Measurements from ENCODE around the gene TAS2R3. TPM values are rescaled to one million over a fixed set of nuclear protein-coding genes. Genes with fewer than 3 reads are reported as not detected.
"Not testable (repeated sequence)": the region's sequence is repeated elsewhere in the genome, so short reads cannot be mapped to it uniquely, and the experiment has no call there.

TAS2R3 gene
- total RNA-seq, 1 experiment from 2014 or later, result 0.87 TPM

- peak; percentile 75 for DNase-seq (ENCODE audit: low read depth, low spot score)
- in situ Hi-C loops (cut with HindIII; ENCODE audit: low pct_unique_long_range_greater_than_20kb, low sequenced_read_pairs), result no loop called here
Observed at GRCh38 chr7:141754939-141755338, 9.0 kb upstream of the TAS2R3 start.

- in situ Hi-C loops (cut with HindIII; ENCODE audit: low pct_unique_long_range_greater_than_20kb, low sequenced_read_pairs); DNase-seq (ENCODE audit: low read depth, low spot score): not testable (repeated sequence)
Observed at GRCh38 chr7:141770083-141770583, 6.2 kb downstream of the TAS2R3 start.

- no peak for DNase-seq (ENCODE audit: low read depth, low spot score)
- in situ Hi-C loops (cut with HindIII; ENCODE audit: low pct_unique_long_range_greater_than_20kb, low sequenced_read_pairs), result no loop called here
Observed at GRCh38 chr7:141776374-141776773, 12.5 kb downstream of the TAS2R3 start, which contains the start of gene TAS2R4. Gene TAS2R4, plus strand, starts transcription at chr7:141776674. Its CDS starts 1,815 bp downstream, at chr7:141778489.

GRCh38 chr7:141785706-141786552 is 22.0 kb downstream of the TAS2R3 start:
- in situ Hi-C loops (cut with HindIII; ENCODE audit: low pct_unique_long_range_greater_than_20kb, low sequenced_read_pairs), result no loop called here

GRCh38 chr7:141788296-141788695 is 24.4 kb downstream of the TAS2R3 start:
- DNase-seq (ENCODE audit: low read depth, low spot score), result no peak
- in situ Hi-C loops (cut with HindIII; ENCODE audit: low pct_unique_long_range_greater_than_20kb, low sequenced_read_pairs), result no loop called here

More at GRCh38 chr7:141785706-141786552, 22.0 kb downstream of the TAS2R3 start:
- peak; percentile 82 for DNase-seq (ENCODE audit: low read depth, low spot score)

GRCh38 chr7:141789917-141790316 is 26.0 kb downstream of the TAS2R3 start, which contains the start of gene TAS2R5:
Gene TAS2R5, plus strand, starts transcription at chr7:141790217. Its CDS starts 145 bp downstream, at chr7:141790362.
- in situ Hi-C loops (cut with HindIII; ENCODE audit: low pct_unique_long_range_greater_than_20kb, low sequenced_read_pairs), result no loop called here
- no peak for DNase-seq (ENCODE audit: low read depth, low spot score)

GRCh38 chr7:141792526-141792925 is 28.6 kb downstream of the TAS2R3 start:
- in situ Hi-C loops (cut with HindIII; ENCODE audit: low pct_unique_long_range_greater_than_20kb, low sequenced_read_pairs), result no loop called here
- DNase-seq (ENCODE audit: low read depth, low spot score), result peak; percentile 42

Small RNA genes lying within 50 kb of the gene (small RNA-seq; reads per million reads assigned to genes)
- gene RNU1-82P, result 0 reads per million in 2 experiments

Other genes with a start within 250 kb of the TAS2R3 start
- gene AGK, start 212.7 kb upstream of the TAS2R3 start, total RNA-seq (2014; rRNA removed; shearing (Covaris generic)), result 67.1 and 67.2 TPM in 2 replicates
- gene DENND11, start 61.9 kb upstream of the TAS2R3 start, total RNA-seq (2014; rRNA removed; shearing (Covaris generic)), result 15.2 and 16.6 TPM in 2 replicates
- not detected in 2 replicates for gene WEE2, start 55.7 kb upstream of the TAS2R3 start, total RNA-seq (2014; rRNA removed; shearing (Covaris generic))
- 332 and 364 TPM in 2 replicates for gene SSBP1, start 25.7 kb upstream of the TAS2R3 start, total RNA-seq (2014; rRNA removed; shearing (Covaris generic))
- 0.08 and 0.32 TPM in 2 replicates for gene TAS2R4, start 12.6 kb downstream of the TAS2R3 start, total RNA-seq (2014; rRNA removed; shearing (Covaris generic))
- 0.26 and 0.51 TPM in 2 replicates for gene TAS2R5, start 26.1 kb downstream of the TAS2R3 start, total RNA-seq (2014; rRNA removed; shearing (Covaris generic))
- 0.13 TPM in 1 of 2 replicates, not detected in the other for gene PRSS37, start 77.4 kb downstream of the TAS2R3 start, total RNA-seq (2014; rRNA removed; shearing (Covaris generic))
- not detected in 2 replicates for gene OR9A4, start 152.3 kb downstream of the TAS2R3 start, total RNA-seq (2014; rRNA removed; shearing (Covaris generic))
- gene CLEC5A, start 182.9 kb downstream of the TAS2R3 start, total RNA-seq (2014; rRNA removed; shearing (Covaris generic)), result not detected in 2 replicates
- not detected in 2 replicates for gene TAS2R38, start 209.7 kb downstream of the TAS2R3 start, total RNA-seq (2014; rRNA removed; shearing (Covaris generic))
- gene MGAM, start 231.8 kb downstream of the TAS2R3 start, total RNA-seq (2014; rRNA removed; shearing (Covaris generic)), result 0.16 TPM in 1 of 2 replicates, not detected in the other